ENCODE measurements around the gene SCP2.
"Not testable (repeated sequence)": the region's sequence is repeated elsewhere in the genome, so short reads cannot be mapped to it uniquely, and the experiment has no call there.

SCP2 gene

DNA sequence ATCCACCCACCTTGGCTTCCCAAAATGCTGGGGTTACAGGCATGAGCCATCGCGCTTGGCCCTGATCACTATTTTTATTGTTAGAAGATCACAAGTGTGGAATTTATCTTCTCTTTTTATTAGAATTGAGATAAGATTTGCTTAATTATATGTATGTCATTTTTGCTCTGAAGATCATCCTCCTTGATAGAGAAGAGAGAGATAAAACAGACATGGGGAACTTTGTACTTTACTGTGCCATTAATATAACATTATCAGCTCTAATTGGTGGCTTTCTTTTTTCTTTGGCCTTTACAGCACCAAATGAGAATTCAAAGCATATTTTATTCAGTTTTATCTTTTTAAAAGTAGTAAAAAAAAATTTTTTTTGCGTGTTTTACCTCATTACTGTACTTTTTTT, 46.8 kb downstream of the SCP2 start:
- DNase-seq (ENCODE audit: low spot score) = no peak

DNA sequence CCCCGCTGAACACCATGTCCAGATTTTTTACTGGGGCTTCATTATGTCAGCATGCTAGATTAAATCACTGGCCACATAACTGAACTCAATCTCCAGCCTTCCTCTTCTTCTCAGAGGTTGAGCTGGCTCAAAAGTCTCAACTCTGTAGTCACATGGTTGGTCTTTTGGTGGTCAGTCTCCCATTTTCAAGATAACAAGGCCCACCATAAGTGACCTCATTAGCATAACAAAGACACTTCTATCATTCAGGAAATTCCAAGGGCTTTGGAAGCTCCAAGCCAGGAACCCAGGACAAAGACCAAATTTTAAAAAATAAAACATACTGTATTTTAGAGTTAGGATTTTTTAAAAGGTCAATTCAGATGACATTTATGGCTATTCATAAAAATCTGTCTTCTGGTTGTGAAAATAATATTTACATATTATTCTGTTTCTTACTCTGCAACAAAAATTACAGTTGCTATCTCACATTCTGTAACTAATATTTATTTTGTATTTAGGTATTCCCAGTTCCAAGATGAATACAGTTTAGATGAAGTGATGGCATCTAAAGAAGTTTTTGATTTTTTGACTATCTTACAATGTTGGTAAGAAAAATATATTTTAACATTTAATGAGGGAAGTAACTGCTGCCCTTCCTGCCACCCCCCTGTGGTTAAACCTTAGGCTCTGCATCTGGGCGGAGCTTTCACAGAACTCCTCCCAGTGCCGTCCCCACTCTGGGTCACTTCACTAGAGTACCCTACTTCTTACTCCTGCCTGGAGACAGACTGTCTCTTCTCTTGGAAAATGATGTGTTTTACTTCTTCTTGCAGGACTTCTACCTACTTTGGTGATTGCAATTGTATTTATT, 49.3 kb downstream of the SCP2 start:
- DNase-seq (ENCODE audit: low spot score) = no peak

DNA sequence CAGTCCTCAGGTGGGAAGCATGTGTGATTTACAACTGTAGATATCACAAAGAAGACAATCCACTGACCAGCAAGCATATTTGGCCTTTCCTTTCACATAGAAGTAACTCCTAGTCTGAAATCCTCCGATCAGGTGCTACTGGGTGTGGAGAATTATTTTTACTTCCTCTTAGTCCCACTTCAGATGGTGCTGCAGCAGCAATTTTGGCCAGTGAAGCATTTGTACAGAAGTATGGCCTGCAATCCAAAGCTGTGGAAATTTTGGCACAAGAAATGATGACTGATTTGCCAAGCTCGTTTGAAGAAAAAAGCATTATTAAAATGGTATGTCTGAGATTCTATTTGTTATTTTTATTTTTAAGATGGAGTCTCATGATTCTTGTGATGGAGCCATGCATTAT, 51.0 kb downstream of the SCP2 start:
- no peak for DNase-seq (ENCODE audit: low spot score)

DNA sequence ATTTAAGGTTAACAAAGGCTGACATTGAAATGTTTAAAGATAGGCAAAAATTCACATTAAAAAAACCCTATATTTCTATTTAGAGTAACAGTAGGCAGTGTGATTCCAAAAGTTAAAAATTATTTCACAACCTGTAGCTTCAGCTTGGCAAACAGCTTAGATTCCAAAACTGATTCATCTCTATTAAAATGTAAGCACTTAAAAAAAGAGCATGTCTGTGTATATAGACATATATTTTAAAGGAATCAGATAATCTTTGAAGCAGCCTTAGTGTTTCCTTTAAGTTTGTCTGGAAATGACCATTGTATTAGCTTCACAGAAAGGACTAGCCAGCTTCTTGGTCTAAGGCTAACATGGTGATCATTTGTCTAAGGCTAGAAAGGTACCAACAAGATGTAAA, 65.7 kb downstream of the SCP2 start:
- DNase-seq (ENCODE audit: low spot score) = not testable (repeated sequence)

DNA sequence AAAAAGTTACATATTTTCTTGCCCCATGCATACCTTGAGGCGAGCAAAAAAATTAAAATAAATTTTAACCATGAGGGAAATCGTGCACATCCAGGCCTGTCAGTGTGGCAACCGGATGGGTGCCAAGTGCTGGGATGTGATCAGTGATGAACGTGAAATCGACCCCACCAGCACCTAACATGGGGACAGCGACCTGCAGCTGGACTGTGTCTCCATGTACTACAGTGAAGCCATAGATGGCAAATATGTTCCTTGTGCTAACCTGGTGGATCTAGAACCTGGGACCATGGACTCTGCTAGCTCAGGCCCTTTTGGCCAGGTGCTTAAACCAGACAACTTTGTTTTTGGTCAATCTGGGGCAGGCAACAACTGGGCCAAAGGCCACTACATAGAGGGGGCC, 67.6 kb downstream of the SCP2 start:
- no peak for DNase-seq (ENCODE audit: low spot score)

DNA sequence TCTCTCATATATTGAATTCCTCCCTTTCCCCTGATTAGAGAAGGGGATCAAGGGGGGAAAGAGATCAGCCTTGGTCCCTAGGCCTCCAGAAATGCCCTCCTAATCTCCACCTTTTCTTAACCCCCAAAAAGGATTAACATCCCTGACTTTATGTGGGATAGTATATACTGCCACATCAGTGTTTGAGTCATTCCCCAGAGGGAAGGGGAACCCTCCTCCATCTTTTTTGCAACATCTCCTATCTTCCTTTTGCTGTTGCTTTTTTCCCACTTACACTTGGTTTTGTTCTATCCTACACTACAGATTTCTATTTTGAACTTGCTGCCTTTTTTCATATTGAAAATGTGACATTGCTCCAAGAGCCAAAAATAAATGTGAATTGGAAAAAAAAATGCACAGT, 69.6 kb downstream of the SCP2 start:
- DNase-seq (ENCODE audit: low spot score) = no peak

DNA sequence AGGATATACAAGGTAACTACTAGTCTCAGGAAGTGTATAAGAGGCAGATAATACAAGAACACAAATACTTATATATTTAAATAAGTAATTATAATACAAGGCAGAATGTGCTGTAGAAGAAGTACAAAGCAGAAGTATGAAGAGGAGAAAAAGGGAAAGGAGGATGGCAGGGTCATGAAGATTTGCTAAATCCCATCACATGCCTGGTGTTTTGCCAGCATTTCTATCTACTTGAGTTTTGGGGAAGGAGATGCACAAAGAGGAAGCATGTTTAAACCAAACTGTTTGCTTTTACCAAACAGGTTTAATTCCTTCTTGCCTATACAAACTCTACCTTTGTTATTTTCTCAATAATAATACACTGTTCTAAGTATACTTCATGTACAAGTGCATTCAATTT, 74.1 kb downstream of the SCP2 start:
- DNase-seq (ENCODE audit: low spot score) = no peak

DNA sequence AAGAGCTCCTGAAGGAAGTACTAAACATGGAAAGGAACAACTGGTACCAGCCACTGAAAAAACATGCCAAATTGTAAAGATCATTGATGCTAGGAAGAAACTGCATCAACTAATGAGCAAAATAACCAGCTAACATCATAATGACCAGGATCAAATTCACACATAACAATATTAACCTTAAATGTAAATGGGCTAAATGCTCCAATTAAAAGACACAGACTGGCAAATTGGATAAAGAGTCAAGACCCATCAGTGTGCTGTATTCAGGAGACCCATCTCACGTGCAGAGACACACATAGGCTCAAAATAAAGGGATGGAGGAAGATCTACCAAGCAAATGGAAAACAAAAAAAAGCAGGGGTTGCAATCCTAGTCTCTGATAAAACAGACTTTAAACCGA, 79.5 kb downstream of the SCP2 start:
- not testable (repeated sequence) for DNase-seq (ENCODE audit: low spot score)

DNA sequence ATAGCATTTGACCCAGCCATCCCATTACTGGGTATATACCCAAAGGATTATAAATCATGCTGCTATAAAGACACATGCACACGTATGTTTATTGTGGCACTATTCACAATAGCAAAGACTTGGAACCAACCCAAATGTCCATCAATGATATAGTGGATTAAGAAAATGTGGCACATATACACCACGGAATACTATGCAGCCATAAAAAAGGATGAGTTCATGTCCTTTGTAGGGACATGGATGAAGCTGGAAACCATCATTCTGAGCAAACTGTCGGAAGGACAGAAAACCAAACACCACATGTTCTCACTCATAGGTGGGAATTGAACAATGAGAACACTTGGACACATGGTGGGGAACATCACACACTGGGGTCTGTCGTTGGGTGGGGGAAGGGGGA, 83.2 kb downstream of the SCP2 start:
- not testable (repeated sequence) for DNase-seq (ENCODE audit: low spot score)

DNA sequence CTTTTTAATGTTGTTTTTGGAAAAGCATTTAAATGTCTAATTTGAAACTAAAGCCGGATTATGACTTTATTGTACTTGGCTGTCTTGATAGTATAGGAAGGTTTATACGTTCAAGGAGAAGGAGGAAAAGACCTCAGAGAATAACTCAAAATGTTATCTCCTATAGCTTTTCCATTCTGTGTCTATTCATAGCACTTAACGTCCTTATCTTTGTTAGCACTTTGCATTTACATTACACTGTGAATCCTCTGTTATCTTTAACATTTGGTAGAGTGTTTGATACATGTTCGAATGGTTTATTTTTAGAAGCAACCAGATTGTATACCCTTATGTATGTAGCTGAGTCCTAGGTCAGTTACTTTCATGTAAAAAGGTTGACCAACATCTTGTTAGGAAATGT, 84.1 kb downstream of the SCP2 start:
- no peak for DNase-seq (ENCODE audit: low spot score)

DNA sequence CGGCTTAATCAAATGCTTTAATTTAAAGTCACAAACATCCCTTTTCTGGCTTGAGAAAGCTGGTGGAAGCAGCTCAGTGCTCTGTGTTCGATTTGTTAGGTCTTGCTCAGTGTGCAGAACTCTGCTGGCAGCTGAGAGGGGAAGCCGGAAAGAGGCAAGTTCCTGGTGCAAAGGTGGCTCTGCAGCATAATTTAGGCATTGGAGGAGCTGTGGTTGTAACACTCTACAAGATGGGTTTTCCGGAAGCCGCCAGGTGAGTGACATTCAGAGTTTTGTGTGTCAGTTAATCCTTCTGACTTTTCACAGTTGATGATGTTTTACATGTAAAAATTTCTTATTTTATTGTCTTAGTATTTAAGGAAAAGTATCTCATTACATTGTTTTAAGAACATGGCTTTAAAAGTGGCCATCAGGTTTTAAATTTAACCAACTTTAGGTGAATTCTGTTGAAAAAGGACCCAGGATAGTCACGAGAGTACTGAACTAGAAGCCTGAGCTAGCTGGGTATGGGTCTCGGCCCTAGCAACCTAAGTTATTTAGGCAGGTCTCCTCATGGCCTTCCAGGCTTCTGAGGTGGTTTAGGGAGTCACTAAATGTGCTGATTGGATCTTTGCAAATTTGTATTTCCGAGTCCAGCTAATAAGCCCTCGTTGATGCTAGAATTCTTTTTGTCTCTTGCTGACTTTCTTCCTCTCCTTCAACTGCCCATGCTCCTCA, 87.9 kb downstream of the SCP2 start:
- peak; percentile 70 for DNase-seq (ENCODE audit: low spot score)

DNA sequence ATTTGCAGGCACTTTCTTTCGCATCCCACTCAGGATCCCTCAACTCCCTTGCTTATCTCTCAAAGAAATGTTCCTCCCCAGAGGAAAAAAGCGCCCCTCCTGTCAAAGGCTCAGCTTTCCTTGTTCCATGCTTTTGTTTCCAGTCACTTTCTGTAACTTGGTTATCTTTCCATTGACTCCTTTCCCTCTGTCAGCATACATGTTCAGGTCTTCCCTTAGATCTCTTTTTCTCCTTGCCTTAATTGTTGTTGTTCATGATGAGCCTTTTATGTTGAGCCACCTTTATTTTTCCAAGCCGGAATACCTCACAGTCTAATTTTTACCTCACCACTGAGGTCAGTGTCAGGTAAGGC, 88.4 kb downstream of the SCP2 start:
- DNase-seq (ENCODE audit: low spot score) = no peak

DNA sequence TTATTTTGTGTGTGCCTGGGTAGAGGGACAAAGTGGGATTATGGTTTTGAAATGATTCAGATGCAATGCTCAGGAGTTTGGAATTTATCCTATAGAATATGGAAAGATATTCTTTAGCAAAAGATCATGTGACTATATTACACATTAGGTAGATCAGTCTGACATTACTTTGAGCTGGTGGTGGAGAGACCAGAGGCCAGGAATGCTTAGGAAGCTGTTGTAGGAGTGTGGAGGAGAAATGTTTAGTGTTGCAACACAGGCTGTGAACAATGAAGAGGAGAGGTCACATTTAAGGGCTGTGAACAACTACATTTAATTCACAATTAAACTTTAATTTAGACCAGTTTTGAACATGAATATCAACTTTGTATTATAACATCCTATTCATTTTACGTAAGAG, 89.6 kb downstream of the SCP2 start:
- DNase-seq (ENCODE audit: low spot score) = no peak

DNA sequence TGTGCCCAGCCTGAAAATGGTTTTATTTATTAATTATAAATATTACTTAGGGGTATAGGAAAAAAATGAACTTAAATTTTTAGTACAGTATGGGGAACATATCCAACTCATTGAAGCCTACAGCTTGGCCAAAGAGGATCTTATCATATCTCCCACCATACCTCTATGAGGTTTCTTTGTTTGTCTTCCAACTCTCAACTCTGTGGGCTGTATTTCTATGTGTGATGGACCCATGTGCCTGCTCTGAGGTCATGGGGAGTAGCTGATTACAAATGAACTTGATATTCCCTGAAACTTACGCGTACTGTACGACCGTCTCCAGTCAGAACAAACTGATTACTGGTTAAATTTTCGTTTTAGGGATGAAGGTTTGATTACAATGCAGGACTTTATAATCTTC, 93.5 kb downstream of the SCP2 start:
- no peak for DNase-seq (ENCODE audit: low spot score)

DNA sequence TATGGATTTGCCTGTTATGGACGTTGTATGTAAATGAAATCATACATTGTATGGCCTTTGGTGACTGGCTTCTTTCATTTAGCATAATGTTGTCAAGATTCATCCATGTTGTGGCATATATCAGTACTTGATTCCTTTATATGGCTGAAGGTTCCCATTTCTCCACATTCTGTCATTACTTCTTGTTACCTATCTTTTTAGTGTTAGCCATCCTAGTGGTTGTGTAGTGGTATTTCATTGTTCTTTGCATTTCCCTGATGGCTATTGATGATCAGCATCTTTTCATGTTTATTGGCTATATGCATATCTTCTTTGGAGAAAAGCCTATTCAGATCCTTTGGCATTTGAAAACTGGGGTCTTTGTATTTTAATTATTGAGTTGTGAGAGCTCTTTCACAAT, 95.1 kb downstream of the SCP2 start:
- no peak for DNase-seq (ENCODE audit: low spot score)

DNA sequence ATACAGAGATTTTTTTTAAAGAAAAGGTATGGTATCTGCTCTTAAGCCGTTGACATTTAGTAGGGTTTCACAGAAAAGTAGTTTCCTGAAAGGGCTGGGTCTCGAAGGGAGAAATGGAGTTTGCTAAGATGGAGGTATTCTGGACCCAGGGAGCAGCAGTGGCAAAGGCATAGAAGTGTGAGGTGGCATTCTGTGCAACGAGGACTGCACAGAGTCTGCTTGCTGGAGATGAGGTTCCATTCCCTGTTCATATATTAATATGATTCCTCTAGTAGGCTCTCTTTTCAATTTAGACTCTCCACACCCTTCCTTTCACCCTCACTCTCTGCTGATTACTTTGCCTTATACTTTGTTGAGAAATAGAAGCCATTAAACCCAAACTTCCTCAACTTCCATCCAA, 96.5 kb downstream of the SCP2 start:
- DNase-seq (ENCODE audit: low spot score) = peak; percentile 39

DNA sequence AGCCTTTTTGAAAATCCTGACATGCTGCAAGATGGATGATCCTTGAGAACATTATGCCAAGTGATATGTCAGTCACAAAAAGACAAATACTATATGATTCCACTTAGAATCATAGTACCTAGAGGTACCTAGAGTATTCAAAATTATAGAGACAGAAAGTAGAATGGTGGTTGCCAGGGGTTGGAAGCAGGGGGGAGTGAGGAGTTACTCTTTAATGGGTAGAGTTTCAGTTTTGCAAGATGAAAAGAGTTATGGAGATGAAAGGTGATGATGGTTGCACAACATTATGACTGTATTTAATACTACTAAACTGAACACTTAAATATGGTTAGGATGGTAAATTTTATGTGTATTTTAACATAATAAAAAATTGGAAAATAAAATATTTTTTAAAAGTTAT, 97.0 kb downstream of the SCP2 start:
- no peak for DNase-seq (ENCODE audit: low spot score)

DNA sequence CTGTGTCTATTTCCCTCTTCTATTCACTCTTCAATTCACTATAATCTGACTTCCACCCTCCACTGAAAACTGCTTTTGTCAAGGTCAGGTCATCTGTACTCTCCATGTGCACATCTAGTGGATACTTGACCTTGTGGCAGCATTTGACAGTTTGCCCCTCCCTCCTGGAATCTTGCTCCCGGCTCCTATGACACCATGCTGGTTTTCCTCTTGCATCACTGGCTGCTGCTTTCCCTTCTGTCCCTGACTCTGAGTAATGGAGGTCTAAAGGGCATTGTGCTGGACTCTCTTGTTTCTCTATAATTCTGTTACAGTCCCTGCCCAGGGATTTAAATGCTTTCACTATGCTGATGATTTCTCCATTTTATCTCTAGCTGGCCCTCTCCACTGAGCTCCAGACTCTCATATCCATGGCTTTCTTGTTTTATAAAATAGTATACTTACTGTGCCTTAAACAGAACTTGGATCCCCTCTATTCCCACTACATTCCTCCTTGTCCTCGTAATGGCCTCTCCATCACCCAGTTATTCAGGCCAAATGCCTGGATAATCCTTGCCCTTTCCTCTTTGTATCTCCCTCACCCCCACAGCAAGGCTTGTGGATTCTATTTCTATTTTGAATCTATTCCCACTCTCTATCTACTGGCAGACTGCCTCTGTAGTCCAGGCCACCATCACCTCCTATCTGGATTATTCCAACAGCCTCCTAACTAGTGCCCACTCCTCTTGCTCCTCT, 98.1 kb downstream of the SCP2 start:
- DNase-seq (ENCODE audit: low spot score) = no peak

DNA sequence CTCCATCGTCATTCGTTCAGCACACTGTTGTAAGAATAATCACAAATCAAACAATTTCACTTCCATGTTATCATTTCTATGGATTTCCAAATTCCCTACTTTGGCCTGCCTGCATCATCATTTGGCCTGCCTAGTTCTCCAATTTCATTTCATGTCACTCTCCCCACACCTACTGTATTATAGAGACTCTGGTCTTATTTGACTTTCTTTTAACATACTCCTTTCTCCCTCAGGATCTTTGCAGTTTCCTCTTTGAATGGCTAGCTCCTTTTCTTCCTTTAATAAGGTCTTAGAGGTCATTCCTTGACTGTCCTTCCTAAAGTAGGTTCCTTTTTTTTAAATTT, 98.7 kb downstream of the SCP2 start:
- no peak for DNase-seq (ENCODE audit: low spot score)

DNA sequence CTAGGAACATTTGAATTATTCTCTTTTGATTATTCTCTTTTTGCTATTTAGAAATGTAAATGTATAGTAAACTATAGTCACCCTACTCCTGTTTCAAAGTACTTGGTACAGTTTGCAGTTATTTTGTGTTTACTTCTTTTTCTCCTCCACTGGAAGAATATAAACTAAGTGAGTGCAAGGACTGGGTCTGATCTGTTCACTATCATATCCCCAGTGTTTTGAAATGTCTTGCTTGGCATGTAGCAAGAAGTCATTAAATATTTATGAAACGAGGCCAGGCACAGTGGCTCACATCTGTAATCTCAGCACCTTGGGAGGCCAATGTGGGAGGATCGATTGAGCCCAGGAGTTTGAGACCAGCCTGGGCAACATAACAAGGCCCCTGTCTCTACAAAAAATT, 99.2 kb downstream of the SCP2 start:
- no peak for DNase-seq (ENCODE audit: low spot score)

DNA sequence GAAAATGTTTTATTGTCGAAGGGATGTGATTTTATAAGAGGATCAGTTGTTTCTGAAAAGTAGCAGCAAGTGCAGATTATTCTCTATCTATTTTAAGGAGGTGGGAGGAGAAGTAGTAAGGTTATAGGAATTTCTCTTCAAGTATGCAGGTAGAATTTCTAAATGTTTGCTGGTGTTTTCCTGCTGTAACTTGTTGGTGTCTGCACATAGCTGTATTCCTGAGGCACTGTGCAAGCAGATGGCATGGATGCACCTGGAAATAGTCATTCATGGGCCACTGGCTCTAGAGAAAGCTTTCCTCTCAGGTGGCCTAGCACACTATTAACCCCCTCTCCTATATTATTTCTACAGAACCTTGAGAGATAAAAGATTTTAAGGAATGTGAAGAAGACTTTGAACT, 104.7 kb downstream of the SCP2 start:
- no peak for DNase-seq (ENCODE audit: low spot score)

DNA sequence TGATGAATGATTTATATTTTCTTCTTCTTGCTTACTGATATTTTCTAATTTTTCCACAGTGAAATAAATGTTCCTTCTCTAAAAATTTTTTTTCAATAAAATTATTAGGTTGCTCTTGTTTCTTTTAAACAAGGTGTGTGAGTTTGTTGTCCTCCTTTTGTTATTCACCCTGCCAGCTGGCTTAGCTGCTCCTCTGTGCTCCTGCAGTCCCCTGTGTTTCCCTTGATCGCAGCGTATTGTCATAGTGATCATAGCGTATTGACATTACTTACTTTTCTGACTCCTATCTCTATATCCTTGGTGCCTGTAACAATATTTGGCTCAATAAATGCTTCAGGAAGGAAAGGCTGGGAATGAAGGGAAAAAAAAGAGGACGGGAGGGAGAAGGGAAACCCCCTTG, 110.1 kb downstream of the SCP2 start:
- DNase-seq (ENCODE audit: low spot score) = no peak

DNA sequence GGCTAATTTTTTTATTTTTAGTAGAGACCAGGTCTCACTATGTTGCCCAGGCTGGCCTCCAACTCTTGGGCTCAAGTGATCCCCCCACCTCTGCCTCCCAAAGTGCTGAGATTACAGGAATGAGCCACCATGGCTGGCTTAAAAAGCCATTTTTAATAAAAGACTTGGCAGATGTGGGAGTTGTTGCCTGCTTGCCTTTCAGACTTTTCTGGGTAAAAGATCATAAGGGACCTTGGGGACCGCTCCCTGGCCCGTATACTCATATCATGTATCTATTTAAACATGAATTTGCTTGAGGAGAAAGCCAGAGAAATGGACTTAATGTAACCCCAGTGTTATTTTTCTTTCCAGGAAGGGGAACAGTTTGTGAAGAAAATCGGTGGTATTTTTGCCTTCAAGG, 111.5 kb downstream of the SCP2 start:
- DNase-seq (ENCODE audit: low spot score) = no peak

Measured in hematopoietic multipotent progenitor cell treated with erythropoietin and hydrocortisone succinate and interleukin-3 and kit ligand, for 15 days (in vitro differentiated cells).